HG02970 (cell line): ENCODE data around the gene BCR.
"Not testable (repeated sequence)": the region's sequence is repeated elsewhere in the genome, so short reads cannot be mapped to it uniquely, and the experiment has no call there.

ENCODE experiments used
- ATAC-seq: cut with Tn5 transposase; IDR thresholded peaks from one replicate; pipeline ENCODE4 v1.9.1; 2021; ENCODE audit warnings: mild to moderate bottlenecking, moderate library complexity, moderate number of reproducible peaks; ENCODE audit not compliant: unreplicated experiment, low FRiP score

The BCR gene

DNA sequence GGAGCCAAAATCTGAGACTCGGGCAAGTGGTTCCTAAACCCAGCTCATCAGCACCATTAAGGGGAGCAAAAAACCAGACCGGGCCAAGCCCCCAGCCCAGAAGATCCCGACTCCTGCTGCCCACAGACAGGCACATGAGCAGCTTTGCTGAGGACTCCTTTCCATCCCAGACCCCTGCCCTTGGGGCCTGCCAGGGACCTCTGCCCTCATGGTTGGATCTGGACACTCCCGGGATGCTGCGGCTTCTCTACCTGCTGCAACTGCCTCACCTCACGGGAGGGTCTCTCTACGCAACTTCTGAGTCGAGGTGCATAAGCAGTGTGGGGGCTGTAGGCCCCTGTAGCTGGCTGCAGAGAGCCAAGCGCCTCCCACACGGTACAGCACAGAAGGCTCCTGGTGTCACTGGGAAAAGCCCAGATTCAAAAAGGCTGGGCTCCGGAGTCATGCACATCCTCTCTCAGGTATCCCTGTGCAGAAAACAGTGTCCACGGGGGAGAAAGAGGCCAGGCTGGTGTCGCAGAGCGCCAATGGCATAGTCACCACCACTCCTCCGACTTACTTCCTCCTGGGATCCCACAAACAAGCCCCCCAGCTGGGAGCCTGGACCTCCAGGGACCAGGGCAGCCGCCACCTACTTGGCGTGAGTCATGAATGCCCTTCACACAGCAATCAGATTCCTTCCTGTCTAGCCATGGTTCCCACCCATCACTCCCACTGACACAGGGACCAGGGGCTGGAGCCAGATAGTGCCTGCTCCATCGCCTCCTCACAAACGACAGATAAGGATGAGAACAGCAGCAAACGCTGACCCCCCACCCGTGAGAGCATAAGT lies 122.1 kb downstream of the BCR start:
- ATAC-seq = no peak

DNA sequence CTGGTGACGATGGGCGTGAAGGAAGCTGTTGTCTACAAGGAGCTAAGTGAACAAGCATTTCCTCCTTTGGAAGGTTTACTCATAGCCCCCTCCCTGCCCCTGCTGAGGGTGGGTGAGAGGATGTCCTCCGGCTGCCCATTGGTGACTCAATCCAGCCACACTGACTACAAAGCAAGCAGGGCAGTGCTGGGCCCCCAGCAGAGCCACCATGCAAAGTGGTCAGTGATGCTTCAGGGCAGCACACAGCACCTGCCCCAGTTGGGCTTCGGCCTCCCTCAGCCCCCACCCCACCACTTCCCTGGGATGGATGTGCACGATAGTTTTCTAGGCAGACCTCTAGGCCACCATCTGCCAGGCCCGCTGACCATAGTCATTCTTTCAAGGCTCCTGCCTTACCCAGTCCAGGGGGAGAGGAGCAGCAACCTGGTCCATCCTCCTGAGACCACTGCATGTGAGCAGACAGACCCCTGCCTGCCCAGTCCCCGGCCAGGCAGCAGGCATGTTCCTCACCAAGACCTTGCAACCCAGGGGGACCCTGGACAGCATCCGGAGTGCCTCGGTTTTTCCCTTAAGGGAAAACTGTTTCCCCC lies 125.1 kb downstream of the BCR start:
- ATAC-seq = no peak

GRCh38 chr22:23305922-23306374 lies 125.6 kb downstream of the BCR start:
- ATAC-seq = no peak

- no peak for ATAC-seq
Observed at GRCh38 chr22:23306438-23306921, 126.2 kb downstream of the BCR start.

- ATAC-seq = no peak
Observed at GRCh38 chr22:23306926-23307325, 126.6 kb downstream of the BCR start.

- not testable (repeated sequence) for ATAC-seq
Observed at GRCh38 chr22:23307511-23307910, 127.2 kb downstream of the BCR start.

- not testable (repeated sequence) for ATAC-seq
Observed at GRCh38 chr22:23309261-23309660, 129.0 kb downstream of the BCR start.

GRCh38 chr22:23310443-23311097 lies 130.3 kb downstream of the BCR start:
- not testable (repeated sequence) for ATAC-seq

- not testable (repeated sequence) for ATAC-seq
Observed at GRCh38 chr22:23311635-23312420, 131.5 kb downstream of the BCR start.

GRCh38 chr22:23313791-23314567 lies 133.7 kb downstream of the BCR start:
- no peak for ATAC-seq

DNA sequence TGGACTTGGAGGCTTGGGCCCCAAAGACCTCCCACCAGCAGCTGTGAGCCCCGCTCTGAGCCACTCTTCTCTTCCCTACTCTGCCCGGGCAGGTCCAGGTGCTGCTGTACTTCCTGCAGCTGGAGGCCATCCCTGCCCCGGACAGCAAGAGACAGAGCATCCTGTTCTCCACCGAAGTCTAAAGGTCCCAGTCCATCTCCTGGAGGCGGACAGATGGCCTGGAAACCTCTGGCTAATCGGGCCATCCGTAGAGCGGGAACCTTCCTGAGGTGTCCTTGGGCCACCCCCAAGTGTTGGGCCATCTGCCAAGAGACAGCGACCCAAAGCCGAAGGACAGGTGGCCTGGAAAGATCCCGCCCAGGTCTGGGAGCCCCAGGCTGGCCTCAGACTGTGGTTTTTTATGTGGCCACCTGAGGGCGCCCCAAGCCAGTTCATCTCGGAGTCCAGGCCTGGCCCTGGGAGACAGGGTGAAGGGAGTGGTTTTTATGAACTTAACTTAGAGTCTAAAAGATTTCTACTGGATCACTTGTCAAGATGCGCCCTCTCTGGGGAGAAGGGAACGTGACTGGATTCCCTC lies 135.1 kb downstream of the BCR start:
- no peak for ATAC-seq

DNA sequence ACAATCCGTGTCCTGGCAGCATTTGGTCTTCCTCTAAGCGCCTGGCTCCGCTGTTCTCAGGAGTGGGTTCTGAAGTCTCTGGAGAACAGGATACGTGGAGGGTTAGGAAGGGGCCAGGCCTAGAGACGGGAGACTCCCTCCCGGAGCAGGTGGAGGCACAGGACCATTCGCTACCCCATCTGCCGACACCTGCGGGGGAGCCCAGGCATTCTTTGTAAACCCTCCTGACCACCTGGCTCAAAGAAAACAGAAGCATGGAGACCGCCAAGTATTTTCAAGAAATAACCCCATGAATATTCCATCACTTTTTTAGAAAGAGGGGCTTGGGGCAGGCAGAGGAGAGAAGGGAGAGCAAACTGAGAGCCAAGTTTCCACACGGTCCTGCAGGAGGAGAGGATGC lies 136.3 kb downstream of the BCR start:
- not testable (repeated sequence) for ATAC-seq

DNA sequence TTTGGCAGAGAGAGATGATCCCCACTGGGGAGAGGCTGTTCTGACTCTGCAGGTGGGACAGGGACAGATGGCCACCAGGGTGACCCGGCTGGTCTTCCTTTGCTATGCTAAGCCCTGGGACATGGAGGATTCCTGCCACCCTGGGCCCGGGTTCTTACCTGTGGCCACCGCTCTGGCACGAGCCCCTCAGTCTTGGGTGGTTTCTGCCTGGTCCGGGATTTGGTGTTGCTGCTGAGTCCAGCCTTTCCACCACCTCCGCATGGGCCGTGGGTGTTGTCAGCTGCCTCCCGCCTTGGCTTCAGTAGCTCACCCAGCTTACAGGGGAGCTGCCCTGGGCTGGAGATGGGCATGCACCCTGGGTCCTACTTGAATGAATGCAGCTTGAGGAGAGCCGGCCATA lies 138.0 kb downstream of the BCR start:
- not testable (repeated sequence) for ATAC-seq

- not testable (repeated sequence) for ATAC-seq
Observed at GRCh38 chr22:23322497-23323080, 142.3 kb downstream of the BCR start.

GRCh38 chr22:23323960-23324688 lies 143.8 kb downstream of the BCR start:
- not testable (repeated sequence) for ATAC-seq

GRCh38 chr22:23325183-23325582 lies 144.9 kb downstream of the BCR start:
- no peak for ATAC-seq

GRCh38 chr22:23333822-23334221 lies 153.5 kb downstream of the BCR start:
- ATAC-seq = not testable (repeated sequence)

DNA sequence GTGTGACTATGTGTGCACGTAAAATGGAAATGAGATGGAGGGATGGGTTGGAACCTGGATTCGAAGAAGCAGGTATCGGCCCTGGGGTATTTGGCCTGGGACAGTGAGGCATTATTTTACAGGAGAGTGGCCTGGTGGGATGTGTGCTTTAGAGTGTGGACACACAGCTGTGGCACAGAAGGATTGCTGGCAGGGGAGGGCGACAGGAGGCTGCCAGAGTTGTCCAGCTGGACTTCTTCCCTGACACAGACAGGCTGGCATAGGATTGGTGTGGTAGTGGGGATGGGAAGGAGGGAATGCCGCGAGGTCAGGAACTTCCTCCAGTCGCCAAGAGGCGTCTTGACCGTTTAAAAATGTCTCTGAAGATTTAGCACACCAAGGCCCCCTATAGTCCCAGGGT lies 157.4 kb downstream of the BCR start:
- not testable (repeated sequence) for ATAC-seq
